ENCODE results near the gene MSL1. TPM values are rescaled to one million over a fixed set of nuclear protein-coding genes. Genes with fewer than 3 reads are reported as not detected.
A peak's percentile ranks its signal among the peaks of the same experiment; 100 is the strongest.

The MSL1 gene
- total RNA-seq, 4 donors from 2014 or later, result 86.3 to 207 (median 117) TPM

DNA sequence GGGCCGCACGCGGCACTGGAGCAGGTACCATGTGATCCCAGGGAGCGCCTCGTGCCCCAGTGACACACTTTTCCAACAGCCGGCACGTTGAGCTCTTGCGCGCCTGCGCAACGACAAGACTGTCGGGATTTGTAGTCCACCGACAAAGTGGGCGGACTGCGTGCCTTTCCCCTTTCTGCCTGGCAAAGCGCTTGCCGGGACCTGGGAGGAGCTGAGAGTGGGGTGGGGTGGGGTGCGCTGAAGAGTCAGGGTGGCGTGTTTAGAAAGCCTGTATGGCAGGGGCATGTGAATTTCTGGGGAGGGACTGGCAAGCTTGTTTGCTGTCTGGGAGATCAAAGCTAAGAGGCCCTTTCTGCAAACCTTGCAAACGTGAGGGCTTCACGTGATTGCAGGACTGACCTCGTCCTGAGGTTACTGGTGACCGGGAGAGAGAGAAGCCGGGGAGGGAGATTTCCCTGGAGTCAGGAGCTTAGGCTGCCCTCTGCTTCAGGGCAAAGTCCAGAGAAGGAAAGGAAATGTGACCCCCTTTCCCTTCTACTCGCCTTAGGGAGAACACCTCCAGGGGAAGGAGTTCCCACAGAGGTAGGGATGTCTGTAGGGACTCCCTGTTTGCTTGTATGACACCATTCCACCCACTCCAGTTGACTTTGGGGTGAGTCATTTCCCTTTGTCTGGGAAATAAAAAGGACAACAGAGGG is 21.0 kb upstream of the MSL1 start:
- H3K4me1 ChIP-seq, result peaks cover 21 to 78% (median 32%) of the 10 kb centered on the region in 4 donors
- H3K9me3 ChIP-seq, result peaks cover 0 to 3% (median 0%) of the 10 kb centered on the region in 4 donors
- peaks cover 0 to 18% (median 0%) of the 10 kb centered on the region in 3 donors for H3K36me3 ChIP-seq
- no peaks in the 10 kb centered on the region for H3K27me3 ChIP-seq
- H3K4me3 ChIP-seq, result peak overlapping the region; percentile 64 to 80 (median 75)
- DNase-seq, result peak; percentile 91 to 99 (median 98)
- no peak for TF ChIP-seq POLR2A (IDR thresholded peaks at IDR 0.05)
- TF ChIP-seq, protein P1, sequence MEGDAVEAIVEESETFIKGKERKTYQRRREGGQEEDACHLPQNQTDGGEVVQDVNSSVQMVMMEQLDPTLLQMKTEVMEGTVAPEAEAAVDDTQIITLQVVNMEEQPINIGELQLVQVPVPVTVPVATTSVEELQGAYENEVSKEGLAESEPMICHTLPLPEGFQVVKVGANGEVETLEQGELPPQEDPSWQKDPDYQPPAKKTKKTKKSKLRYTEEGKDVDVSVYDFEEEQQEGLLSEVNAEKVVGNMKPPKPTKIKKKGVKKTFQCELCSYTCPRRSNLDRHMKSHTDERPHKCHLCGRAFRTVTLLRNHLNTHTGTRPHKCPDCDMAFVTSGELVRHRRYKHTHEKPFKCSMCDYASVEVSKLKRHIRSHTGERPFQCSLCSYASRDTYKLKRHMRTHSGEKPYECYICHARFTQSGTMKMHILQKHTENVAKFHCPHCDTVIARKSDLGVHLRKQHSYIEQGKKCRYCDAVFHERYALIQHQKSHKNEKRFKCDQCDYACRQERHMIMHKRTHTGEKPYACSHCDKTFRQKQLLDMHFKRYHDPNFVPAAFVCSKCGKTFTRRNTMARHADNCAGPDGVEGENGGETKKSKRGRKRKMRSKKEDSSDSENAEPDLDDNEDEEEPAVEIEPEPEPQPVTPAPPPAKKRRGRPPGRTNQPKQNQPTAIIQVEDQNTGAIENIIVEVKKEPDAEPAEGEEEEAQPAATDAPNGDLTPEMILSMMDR (IDR thresholded peaks at IDR 0.05), result no peak
- peak overlapping the region; percentile 93 to 99 (median 96) for H3K27ac ChIP-seq

DNA sequence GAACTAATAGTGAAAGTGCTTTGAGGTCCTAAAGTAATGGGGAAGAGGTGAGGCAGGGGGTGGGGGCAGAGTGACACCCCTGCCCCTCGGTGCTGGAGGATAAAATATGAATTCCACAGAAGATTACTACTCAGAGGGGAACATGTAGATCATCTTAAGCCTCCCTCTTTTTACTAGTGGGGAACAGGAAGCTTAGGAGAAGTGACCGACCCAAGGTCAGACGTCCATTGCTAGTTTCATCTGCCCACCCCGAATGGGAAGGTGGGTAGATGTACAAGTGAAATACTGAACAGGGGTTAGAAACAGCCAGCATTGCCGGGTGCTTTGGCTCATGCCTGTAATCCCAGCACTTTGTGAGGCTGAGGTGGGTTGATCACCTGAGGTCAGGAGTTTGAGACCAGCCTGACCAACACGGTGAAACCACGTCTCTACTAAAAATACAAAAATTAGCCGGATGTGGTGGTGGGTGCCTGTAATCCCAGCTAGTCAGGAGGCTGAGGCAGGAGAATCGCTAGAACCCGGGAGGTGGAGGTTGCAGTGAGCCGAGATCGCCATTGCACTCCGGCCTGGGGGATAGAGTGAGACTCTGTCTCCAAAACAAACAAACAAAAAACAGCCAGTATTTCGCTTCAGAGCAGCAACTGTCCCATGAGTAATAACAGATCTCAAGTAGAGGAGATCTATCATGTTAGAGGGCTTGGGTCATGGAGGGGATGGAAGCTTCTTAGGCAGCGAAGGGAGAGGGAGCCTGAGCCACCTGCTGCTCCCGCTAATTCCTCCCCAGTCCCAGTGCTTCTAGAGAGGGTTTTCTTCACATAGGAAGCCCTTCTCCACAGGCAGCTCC is 20.2 kb upstream of the MSL1 start:
- peak overlapping the region in 2 of 4 donors; percentile 79 to 80 for H3K4me3 ChIP-seq
- peaks cover 21 to 78% (median 27%) of the 10 kb centered on the region in 4 donors for H3K4me1 ChIP-seq
- no peak for DNase-seq
- H3K9me3 ChIP-seq, result peaks cover 0 to 3% (median 0%) of the 10 kb centered on the region in 4 donors
- no peaks in the 10 kb centered on the region for H3K27me3 ChIP-seq
- TF ChIP-seq, protein P1 (IDR thresholded peaks at IDR 0.05), result no peak
- TF ChIP-seq POLR2A (IDR thresholded peaks at IDR 0.05), result no peak
- H3K36me3 ChIP-seq, result peaks cover 0 to 11% (median 0%) of the 10 kb centered on the region in 3 donors
- H3K27ac ChIP-seq, result peak overlapping the region; percentile 93 to 99 (median 96)

DNA sequence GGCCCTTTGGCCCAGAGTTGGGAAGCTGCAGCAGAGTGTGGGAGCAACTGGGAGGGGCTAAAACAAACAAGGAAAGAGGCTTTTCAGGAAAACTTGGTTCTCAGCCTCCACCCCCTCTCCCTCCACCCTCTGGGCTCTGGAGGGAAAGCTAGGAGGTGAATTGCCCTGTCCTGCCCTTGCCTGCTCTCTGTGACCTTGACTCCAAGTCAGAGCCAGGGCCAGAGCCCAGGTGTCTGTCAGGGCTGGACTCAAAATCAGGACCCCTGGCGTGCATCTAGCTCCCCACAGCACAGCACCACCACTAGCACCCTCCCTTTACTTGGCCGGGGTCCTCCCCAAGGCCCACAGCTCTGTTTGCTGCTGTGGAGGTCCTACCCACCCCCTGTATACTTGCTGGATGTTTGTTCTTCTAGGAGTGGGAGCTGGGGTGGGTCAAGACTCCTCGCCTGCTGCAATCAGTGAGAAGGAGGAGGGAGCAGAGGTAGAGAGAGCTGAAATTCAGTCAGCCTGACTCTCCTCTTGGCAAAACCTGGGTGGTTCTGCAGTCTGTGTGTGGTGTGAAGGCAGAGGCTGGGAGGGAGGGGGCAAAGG is 18.6 kb upstream of the MSL1 start:
- DNase-seq, result no peak
- Histone ChIP-seq H3K27me3 (no peaks in the 10 kb centered on the region), H3K36me3 (no peaks in the 10 kb centered on the region), H3K27ac (peak overlapping the region; percentile 61 to 98 (median 80)), H3K4me1 (peaks cover 17 to 77% (median 24%) of the 10 kb centered on the region in 4 donors), H3K4me3 (no peak overlapping the region), H3K9me3 (peaks cover 0 to 3% (median 0%) of the 10 kb centered on the region in 4 donors)
- no peak for TF ChIP-seq POLR2A (IDR thresholded peaks at IDR 0.05)
- TF ChIP-seq, protein P1 (IDR thresholded peaks at IDR 0.05), result no peak

DNA sequence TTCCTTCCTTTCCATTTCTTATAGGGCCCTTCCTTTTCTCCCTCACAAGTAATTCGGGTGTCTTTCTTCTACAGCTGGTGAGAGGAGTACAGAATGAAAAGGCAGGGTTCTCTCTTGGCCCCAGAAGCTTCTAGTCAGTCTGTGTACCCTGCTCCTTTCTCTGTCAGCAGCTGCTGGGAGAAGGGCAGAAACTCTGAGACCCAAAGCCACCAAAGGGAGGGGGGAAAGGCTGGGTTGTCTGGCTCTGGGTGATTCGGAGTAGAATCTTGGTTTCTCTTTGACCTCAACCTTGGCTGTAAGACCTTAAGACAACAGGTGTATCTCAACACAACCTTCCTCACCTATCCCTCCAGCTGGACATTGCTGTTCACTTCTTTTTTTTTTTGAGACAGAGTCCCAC is 18.1 kb upstream of the MSL1 start:
- H3K27me3 ChIP-seq, result no peaks in the 10 kb centered on the region
- H3K36me3 ChIP-seq, result no peaks in the 10 kb centered on the region
- peaks cover 0 to 3% (median 0%) of the 10 kb centered on the region in 4 donors for H3K9me3 ChIP-seq
- peaks cover 21 to 76% (median 26%) of the 10 kb centered on the region in 4 donors for H3K4me1 ChIP-seq
- TF ChIP-seq, protein P1 (IDR thresholded peaks at IDR 0.05), result no peak
- TF ChIP-seq POLR2A (IDR thresholded peaks at IDR 0.05), result no peak
- peak overlapping the region; percentile 61 to 98 (median 80) for H3K27ac ChIP-seq
- no peak for DNase-seq
- H3K4me3 ChIP-seq, result no peak overlapping the region

Measured in Peyer's patch (tissue), 4 donors.